IPS DF 4.7 (cell line): ENCODE results near the gene STAC2.

Experiments used
- DNase-seq: peaks from one replicate; pipeline ENCODE4 v3.0.0-alpha.2; 2013; ENCODE audit warnings: low spot score; ENCODE audit errors: extremely low read depth

The STAC2 gene

GRCh38 chr17:39209317-39210092 is 16.2 kb downstream of the STAC2 start:
- DNase-seq, result no peak

DNA sequence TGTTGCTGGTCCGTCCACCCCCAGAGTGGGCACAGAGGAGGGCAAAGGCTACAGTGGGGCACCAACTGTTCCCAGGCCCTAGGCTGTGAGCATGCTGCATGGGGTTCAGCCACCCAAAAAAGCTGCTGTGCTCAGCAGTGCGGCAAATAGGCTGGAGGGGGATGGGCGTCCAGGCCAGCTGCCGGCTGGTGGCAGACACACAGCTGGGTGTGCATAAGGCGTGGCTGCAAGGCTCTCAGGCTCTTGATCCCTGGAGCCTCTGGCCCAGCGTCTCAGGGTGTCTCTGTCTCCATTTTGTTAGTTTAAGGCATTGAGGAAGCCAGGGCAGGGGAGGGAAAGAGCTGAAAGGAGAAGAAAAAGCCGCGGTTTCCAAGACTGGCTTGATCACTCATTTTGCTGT is 16.9 kb downstream of the STAC2 start:
- no peak for DNase-seq

DNA sequence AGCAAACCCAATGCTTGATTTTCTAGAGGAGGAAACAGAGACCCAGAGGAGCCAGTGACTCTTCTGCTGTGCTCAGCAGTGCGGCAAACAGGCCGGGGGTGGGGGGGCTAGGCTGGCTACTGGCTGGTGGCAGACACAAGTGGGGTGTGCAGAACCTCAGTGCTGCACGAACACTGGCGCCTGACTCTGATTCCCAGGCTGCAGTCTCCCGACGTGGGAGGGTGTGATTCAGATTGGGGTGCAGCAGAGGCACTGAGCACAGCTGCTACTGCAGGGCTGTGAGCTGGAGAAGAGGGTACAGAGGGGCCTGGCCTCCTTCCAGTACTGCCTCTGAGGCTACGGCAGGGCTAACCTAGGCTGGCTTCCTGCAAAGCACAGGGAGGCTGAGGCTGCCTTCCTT is 17.6 kb downstream of the STAC2 start:
- no peak for DNase-seq

DNA sequence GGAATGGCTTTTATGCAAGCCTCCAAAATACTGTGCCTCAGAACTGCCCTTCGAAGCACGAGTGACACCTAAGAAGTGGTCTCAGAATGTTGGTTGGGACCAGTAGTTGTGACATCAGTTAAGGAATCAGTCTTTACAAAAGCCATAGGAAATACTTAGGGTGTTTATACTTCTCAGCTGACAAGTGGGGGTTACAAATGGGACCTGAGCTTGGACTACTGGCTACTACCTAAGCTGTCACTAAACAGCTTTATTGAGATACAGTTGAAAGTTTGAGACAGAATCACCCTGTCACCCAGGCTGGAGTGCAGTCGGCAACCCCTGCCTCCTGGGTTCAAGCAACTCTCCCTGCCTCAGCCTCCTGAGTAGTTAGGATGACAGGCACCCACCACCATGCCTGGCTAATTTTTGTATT is 20.6 kb downstream of the STAC2 start:
- no peak for DNase-seq

DNA sequence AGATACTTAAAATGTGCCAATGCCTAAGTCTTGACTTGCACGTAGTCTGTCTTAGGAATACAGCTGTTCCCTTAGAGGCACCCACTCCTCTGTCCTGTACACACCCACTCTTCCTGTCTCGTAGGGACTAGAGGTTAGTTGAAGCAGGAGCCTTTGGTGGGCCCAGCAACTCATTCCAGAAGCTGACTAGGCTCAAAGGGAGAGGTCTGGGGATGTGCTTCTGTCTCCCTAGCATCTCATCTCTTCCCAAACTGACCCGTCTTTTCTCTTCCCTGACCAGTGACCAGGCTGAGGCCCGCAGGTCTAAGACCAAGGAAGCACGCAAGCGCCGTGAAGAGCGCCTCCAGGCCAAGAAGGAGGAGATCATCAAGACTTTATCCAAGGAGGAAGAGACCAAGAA is 21.5 kb downstream of the STAC2 start:
- DNase-seq, result no peak

GRCh38 chr17:39200957-39201510 is 24.7 kb downstream of the STAC2 start:
- DNase-seq, result no peak

GRCh38 chr17:39200070-39200879 is 25.5 kb downstream of the STAC2 start, which contains the start of gene RPL19:
Gene RPL19, plus strand, starts transcription at chr17:39200283. Its CDS starts 62 bp downstream, at chr17:39200345.
- no peak for DNase-seq

GRCh38 chr17:39199820-39200069 is 26.0 kb downstream of the STAC2 start:
- DNase-seq, result no peak

DNA sequence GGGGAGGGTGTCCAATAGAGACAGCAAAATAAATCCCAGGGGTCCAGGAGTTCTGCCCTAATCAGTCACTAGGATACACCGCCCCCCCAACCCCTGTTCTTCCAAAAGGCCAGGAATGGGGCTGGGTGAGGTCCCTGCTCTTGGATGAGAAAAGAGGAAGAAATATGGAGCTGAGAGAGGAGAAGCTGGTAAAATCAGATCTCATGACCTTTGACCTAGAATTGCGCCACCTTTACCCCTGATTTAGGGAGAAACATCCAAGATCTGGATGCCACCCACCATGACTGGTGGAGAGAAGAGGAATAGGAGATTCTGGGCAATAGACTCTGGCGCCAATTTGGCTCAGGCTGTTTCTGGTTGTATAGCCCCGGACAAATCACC is 27.6 kb downstream of the STAC2 start:
- DNase-seq, result no peak

DNA sequence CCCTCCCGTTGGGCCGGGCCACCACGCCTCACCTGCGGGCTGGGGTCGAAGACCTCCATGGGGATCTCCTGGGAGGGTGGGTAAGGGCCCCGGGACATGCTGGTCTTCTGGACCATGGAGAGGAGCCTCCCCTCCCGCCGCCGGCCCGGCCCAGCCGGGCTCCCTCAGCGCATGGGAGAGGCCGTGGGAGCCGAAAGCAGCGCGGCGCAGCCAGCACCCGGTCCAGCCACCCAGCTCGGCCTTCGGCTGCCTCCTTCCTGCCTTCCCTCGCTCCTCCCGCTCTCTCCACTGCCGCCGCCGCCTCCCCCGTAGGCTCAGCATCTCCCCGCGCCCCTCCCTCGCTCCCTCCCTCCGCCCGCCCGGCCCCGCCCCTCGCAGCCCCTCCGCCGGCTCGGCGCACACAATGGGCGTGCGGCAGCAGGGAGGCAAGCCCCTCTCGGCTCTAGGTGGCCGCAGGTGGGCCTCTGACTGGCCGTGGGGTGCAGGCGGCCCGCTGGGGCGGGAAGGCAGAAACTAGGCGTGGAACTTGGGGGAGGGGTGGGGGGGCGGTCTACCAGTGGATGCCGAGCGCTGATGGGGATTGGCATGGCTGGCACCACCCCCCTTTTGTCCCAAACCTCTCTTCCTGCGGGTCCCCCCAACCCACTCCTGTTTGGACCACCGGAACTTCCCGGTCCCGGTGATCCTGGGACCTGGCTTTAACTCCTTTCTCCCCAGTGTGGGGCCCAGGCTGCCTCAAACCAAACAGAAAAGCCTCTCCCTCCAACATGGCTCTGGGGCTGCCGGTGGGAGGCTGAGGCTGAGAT is 28.2 kb downstream of the STAC2 start, which contains the start of gene CACNB1:
Gene CACNB1, minus strand, starts transcription at position 290 of the 806 bp plus-strand sequence. Its CDS starts 174 bp downstream, at position 116.
- DNase-seq, result no peak

- DNase-seq, result no peak
Observed at GRCh38 chr17:39196808-39197291, 28.9 kb downstream of the STAC2 start.

DNA sequence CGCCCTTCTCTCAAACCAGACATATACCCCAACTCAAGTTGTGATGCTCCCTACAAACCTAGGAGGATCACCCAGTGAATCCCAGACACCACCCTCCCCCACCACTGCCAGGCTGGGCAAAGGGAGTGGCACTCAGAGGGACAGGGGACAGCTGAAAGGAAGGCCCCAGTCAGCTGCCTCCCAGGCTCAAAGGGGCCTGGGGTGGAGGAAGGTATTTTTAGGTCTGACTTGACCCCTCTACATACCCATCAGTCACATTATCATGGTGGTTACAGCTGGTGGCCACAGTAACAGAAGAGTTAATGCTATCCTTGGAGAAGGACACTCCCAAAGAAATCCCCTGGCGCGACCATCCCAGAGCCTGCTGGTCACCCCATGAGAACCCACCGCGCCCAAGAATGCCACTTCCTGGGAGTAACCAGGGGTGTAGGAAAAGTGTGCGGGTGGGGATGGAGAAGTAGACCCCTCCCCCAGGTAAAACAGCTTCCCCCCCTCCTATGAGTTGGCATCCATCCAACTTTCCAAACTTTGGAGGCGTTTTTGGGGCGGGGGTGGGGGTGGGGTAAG is 29.4 kb downstream of the STAC2 start:
- no peak for DNase-seq

DNA sequence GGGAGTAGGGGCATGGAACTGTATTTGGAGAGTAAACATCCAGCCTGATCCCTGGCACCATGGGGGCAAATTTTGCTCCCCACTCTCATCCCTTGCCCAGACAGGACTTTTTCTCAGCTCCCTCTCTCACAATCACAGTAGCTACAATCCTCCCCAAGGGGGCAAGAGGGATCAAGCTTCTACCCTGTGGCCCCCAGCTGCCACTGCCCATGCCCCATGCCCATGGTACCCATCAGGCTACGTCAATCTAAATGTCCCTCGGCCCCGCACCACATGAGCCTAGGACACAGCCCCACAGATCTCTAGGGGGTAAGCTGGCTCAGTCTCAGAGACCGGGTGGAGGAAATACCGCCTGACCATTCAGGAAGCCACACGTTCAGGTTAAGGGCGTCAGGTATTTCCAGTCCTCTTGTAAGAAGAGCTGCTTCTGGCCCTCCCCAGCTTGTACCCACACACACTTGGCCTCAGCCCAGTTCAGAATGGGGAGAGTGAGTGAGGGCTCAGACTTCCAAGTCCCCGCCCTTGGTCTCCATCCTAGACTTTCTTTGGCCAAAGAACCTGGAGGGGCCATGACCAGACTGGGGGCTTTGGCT is 30.1 kb downstream of the STAC2 start:
- DNase-seq, result no peak

DNA sequence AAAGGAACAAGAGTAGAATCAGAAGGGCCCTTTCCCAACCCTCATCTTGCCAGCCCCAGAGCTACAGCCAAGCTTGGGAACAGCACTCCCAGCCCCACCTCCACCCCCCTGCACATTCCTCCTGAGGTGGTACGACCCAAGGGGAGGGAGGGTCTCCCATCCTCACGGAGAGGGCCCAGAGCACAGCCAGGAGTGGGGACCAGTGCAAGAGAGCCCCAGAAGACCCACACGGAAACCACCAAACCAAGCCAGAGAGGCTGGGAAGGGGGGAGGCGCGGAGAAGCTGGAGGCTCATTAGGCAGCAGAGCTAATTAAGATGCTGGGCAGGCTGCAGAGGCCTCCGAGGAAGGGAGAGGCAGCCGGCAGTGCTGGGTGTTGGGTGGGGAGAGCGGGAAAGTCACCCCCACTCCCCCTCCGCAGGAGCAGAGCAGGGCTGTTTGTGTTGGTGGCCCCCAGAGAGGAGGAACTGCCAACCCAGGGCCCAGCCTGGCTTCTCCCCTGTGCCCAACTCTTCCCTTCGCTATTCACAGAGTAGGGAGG is 30.7 kb downstream of the STAC2 start:
- no peak for DNase-seq

DNA sequence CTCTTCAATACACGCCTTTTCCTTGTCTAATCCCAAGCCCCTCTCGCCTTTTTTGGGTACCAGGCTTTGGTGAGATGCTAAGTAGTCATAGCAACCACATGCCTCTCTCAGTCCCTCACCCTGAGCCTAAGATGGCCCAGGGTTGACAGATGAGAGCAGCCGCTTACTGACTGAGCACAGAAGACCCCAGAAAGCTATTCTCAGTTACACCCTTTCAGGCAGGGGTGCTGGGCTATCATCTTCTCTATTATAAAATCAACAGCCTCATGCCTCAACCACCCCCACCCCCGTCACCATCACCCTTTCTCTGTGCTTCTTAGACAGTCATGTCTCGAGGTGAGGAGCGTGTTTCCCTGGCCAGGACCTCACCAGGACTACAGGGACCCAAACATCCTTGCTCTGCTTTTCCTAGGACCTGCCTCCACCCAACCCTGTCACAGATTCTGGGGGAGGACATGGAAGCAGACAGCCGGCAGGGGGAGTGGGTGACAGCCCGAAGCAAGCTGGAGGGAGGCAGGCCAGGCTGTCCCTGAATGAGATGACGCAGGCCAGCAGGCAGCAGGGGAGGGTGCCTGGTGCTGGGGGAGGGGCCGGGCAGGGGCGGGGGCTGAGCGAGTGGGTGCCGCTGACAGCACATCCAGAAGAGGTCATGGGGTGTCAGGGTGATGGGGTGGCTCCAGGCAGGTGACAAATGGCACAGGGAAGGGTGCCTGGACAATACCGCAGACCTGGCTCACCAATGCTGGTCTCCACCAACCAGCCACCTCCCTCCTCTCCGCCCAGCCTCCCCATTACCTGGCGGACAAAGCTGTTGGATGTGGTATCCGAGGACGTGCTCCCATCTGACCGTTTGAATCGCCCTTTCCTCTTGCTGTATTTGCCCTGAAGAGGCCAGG is 31.4 kb downstream of the STAC2 start:
- no peak for DNase-seq

DNA sequence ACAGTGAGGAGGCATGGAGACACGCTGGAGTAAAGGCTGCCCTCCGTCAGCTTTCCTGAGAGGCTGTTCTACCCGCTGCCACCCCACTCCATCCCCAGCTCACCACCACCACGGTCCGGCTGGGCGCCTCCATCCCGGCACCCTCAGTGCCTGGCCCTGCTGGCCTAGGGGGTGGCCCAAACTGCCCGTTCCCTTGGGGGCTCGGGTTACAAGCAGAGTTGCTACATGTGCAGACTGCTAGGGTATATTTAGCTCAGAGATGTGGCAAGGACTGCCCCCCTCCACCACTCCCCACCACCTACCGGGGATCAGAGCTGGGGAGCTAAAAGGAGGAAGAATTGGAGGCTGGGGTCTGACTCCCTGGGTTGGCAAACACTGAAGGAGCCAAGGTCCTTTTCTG is 32.4 kb downstream of the STAC2 start:
- DNase-seq, result no peak

GRCh38 chr17:39192901-39193300 is 32.8 kb downstream of the STAC2 start:
- no peak for DNase-seq

DNA sequence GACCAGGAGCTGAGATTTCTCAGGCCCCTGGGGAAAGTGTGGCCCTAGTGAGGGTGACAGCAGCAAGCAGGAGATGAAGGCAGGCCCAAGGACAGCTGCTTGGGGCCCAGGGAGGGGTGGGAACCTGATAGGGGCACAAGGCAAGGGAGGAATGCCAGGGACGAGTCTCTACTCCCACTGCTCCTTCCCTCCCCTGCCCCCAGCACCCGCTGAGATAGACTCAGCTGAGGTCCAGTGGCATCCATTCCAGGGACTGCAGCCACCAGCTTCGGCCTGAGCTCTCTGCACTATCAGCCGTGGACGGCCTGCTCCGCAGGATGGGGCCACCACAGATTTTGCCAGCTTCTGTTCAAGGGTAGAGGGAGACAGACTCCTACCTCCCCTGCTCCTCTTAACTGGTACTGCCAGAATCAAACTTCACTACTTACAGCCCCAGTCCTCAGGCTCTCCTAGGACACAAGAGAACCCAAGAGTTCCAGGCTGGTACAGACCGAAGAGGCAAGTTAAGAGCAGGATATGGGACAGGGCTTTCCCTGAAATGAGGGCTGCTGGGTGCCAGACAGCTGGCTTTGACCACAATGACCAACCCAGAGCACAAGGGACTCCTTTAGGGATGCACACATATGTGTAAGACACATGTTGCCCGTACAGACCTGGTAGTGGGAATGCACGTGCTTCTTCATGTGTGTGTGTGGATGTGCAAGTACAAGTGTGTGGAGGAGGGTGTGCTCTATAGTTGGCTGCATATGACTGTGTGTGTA is 33.8 kb downstream of the STAC2 start:
- DNase-seq, result no peak
